ENCODE results near the gene MSLN.

- TF ChIP-seq EZH2 (IDR thresholded peaks at IDR 0.05; ENCODE audit: borderline replicate concordance, low read length) (no peak), CTCF (IDR thresholded peaks at IDR 0.05; ENCODE audit: low read length) (no peak)
Observed at GRCh38 chr16:803754-804080, 43.2 kb downstream of the MSLN start.

Data from OCI-LY1 (cell line).